Stomach (tissue), 9 donors: ENCODE results near the gene GFI1B. TPM values are rescaled to one million over a fixed set of nuclear protein-coding genes. Genes with fewer than 3 reads are reported as not detected.

ENCODE experiments used
- DNase-seq, 2 donors: peaks; one replicate each; pipeline versions ENCODE4 v3.0.0 to v3.0.0-alpha.2; 2013 to 2019
- H3K27ac ChIP-seq, 5 donors: fragments of 200-600 bp in 4 of 5; sonication (generic) in 4 of 5; one replicate each; pipeline ENCODE4 v1.5.1; 2013 to 2019; ENCODE audit warnings: mild to moderate bottlenecking in 1 of 5, moderate library complexity in 1 of 5
- H3K27me3 ChIP-seq, 3 donors: fragments of 200-600 bp; sonication (generic); one replicate each; pipeline ENCODE4 v1.5.1; 2017 to 2019; ENCODE audit warnings: mixed run types in 1 of 3
- H3K36me3 ChIP-seq, 4 donors: fragments of 200-600 bp; sonication (generic); 1 replicate in 3 of 4; 2 replicates in 1 of 4; pipeline ENCODE4 v1.5.1; 2016 to 2019
- H3K4me1 ChIP-seq, 4 donors: fragments of 200-600 bp; sonication (generic); one replicate each; pipeline ENCODE4 v1.5.1; 2016 to 2019
- H3K4me3 ChIP-seq, 4 donors: fragments of 200-600 bp; sonication (generic) in 3 of 4; one replicate each; pipeline ENCODE4 v1.5.1; 2016 to 2019; ENCODE audit warnings: mild to moderate bottlenecking in 1 of 4
- H3K9me3 ChIP-seq, 4 donors: fragments of 200-600 bp; sonication (generic); one replicate each; pipeline ENCODE4 v1.5.1; 2016 to 2019
- EP300 ChIP-seq: sonication (generic); formaldehyde crosslinking; IDR thresholded peaks from one replicate; pipeline ENCODE4 v1.6.1; 2017; ENCODE audit warnings: antibody characterized with exemption
- POLR2A ChIP-seq, 4 donors: fragments of 450-650 bp; IDR thresholded peaks; one replicate each; pipeline ENCODE4 v1.6.1; 2016; ENCODE audit warnings: antibody characterized with exemption in 4 of 4, control low read depth in 2 of 4, mild to moderate bottlenecking in 1 of 4, moderate library complexity in 1 of 4
- POLR2AphosphoS5 ChIP-seq, 3 donors: sonication (generic); formaldehyde crosslinking; IDR thresholded peaks; one replicate each; pipeline ENCODE4 v1.6.1; 2016; ENCODE audit warnings: antibody characterized with exemption in 3 of 3
- WGBS, 5 donors: extraction: QIAGEN DNeasy Blood & Tissue Kit in 3 of 5; methylation state at CpG; one replicate each; pipeline versions ENCODE4 v1.1.5 to v1.1.7; 2013 to 2018; 5-methylcytosine and 5-hydroxymethylcytosine counted together
- intact Hi-C: fragments of 100-400 bp; cut with DNase I; formaldehyde crosslinking; loops from one replicate; pipeline ENCODE4 v1.15.1; 2023; ENCODE audit warnings: low total_unique reads
- polyA plus RNA-seq, 3 donors: library from polyadenylated mRNA; stranded (reverse); fragments of 200-250 nt; gene quantifications; one replicate each; pipeline ENCODE4 v1.2.3, GENCODE V29; 2013
- total RNA-seq, 5 donors: library from RNA; depleted of rRNA; stranded (reverse); fragments of >200 nt; gene quantifications; one replicate each; pipeline versions ENCODE4 v1.1.0 to v1.2.3, GENCODE V29; 2014 to 2016
- TF ChIP-seq, protein P1 (sequence below), 7 experiments: fragments of 450-650 bp in 4 of 7; fragments of 200-600 bp in 3 of 7; sonication (generic) in 3 of 7; IDR thresholded peaks; one replicate each; pipeline ENCODE4 v1.5.1; 2016 to 2019; ENCODE audit warnings: antibody characterized with exemption in 7 of 7, control low read depth in 2 of 7, mild to moderate bottlenecking in 1 of 7
- donor health status: healthy with polysubstance abuse.
- donor health status: Bipolar disorder and iron deficiency.
- donor health status: healthy.

The GFI1B gene
- total and polyA plus RNA-seq, 8 donors: 1.0 TPM; not detected in 7

DNA sequence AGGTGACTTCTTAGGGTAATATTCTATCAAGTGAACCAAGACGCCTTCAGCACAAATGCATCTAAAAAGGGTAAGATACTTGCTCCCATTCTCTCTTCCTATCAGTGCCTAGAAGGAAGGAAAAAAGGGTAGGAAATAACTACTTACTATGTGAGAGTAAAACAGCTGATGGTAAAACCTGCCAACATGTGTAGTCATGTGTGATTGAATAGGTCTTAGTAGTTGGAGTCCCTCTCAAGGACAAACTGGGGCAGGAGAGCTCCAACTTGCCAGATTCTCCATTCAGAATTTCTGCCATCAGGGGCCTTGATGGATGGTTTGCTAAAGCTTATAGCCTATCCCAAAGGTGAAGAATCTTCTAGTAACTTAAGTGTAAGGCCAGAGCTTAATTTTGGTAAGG, 39.3 kb upstream of the GFI1B start:
- H3K4me1 ChIP-seq: peaks cover 17 to 36% (median 26%) of the 10 kb centered on the region in 4 donors
- no peak overlapping the region for H3K4me3 ChIP-seq
- WGBS, 5 donors: 88 to 92% (median 89%) methylated on average over 1 of the region's 1 CpG
- peaks cover 0 to 9% (median 8%) of the 10 kb centered on the region in 4 donors for H3K36me3 ChIP-seq
- intact Hi-C loops: no loop called here
- H3K27me3 ChIP-seq: no peaks in the 10 kb centered on the region
- no peak overlapping the region for H3K27ac ChIP-seq
- no peak for DNase-seq
- H3K9me3 ChIP-seq: no peaks in the 10 kb centered on the region
- TF ChIP-seq POLR2A (IDR thresholded peaks at IDR 0.05): no peak
- TF ChIP-seq POLR2AphosphoS5 (IDR thresholded peaks at IDR 0.05): no peak
- TF ChIP-seq, protein P1, sequence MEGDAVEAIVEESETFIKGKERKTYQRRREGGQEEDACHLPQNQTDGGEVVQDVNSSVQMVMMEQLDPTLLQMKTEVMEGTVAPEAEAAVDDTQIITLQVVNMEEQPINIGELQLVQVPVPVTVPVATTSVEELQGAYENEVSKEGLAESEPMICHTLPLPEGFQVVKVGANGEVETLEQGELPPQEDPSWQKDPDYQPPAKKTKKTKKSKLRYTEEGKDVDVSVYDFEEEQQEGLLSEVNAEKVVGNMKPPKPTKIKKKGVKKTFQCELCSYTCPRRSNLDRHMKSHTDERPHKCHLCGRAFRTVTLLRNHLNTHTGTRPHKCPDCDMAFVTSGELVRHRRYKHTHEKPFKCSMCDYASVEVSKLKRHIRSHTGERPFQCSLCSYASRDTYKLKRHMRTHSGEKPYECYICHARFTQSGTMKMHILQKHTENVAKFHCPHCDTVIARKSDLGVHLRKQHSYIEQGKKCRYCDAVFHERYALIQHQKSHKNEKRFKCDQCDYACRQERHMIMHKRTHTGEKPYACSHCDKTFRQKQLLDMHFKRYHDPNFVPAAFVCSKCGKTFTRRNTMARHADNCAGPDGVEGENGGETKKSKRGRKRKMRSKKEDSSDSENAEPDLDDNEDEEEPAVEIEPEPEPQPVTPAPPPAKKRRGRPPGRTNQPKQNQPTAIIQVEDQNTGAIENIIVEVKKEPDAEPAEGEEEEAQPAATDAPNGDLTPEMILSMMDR (IDR thresholded peaks at IDR 0.05): no peak
- TF ChIP-seq EP300: no peak

DNA sequence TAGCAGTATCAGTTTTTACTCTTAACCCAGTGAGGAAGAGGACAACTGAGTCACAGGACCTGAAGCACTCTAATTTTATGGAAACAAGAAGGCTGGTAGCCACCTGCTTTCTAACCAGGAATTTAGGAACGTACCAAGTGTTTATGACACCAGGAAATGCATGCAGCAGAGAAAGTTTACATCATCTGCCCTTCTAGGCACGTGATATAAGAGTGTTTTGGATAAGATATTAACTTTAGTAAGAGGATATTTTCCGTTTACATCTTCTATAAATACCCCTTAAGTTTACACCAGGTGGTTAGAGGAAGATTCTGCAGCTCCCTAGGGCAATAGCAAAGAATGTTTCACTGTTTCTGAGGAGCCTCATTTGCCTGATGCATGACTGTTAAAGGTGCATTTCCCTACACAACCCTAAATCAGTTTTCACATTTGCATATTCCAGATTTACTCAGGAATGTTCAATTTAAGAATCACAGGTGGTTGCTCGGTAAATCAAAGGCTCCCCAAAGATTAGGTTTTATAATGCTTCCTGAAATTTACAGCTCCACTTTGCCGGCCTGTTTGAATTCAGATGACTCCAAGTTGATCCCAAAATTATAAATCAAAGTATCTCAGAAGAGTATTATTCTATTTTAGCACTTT, 35.8 kb upstream of the GFI1B start:
- intact Hi-C loops: no loop called here
- H3K9me3 ChIP-seq: no peaks in the 10 kb centered on the region
- no peak overlapping the region for H3K27ac ChIP-seq
- TF ChIP-seq POLR2AphosphoS5 (IDR thresholded peaks at IDR 0.05): no peak
- TF ChIP-seq POLR2A (IDR thresholded peaks at IDR 0.05): no peak
- TF ChIP-seq EP300: no peak
- TF ChIP-seq, protein P1 (IDR thresholded peaks at IDR 0.05): no peak
- no peaks in the 10 kb centered on the region for H3K36me3 ChIP-seq
- 24 to 32% (median 26%) methylated on average over 5 of the region's 5 CpGs for WGBS, 5 donors
- H3K27me3 ChIP-seq: no peaks in the 10 kb centered on the region
- peak overlapping the region in 1 of 4 donors; percentile 99 for H3K4me3 ChIP-seq
- no peak for DNase-seq
- H3K4me1 ChIP-seq: peaks cover 19 to 37% (median 26%) of the 10 kb centered on the region in 4 donors

GRCh38 chr9:132943651-132944293, 34.7 kb upstream of the GFI1B start:
- H3K4me1 ChIP-seq: peaks cover 19 to 35% (median 26%) of the 10 kb centered on the region in 4 donors
- H3K27me3 ChIP-seq: no peaks in the 10 kb centered on the region
- H3K4me3 ChIP-seq: peak overlapping the region; percentile 81 to 100 (median 98)
- TF ChIP-seq POLR2A (IDR thresholded peaks at IDR 0.05): no peak
- H3K9me3 ChIP-seq: no peaks in the 10 kb centered on the region
- no peaks in the 10 kb centered on the region for H3K36me3 ChIP-seq
- 1 to 2% (median 1%) methylated on average over 23 to 25 of the region's 25 CpGs for WGBS, 5 donors
- H3K27ac ChIP-seq: peak overlapping the region; percentile 93 to 97 (median 95)
- peak in 1 of 2 donors; percentile 14 for DNase-seq
- intact Hi-C loops: no loop called here

DNA sequence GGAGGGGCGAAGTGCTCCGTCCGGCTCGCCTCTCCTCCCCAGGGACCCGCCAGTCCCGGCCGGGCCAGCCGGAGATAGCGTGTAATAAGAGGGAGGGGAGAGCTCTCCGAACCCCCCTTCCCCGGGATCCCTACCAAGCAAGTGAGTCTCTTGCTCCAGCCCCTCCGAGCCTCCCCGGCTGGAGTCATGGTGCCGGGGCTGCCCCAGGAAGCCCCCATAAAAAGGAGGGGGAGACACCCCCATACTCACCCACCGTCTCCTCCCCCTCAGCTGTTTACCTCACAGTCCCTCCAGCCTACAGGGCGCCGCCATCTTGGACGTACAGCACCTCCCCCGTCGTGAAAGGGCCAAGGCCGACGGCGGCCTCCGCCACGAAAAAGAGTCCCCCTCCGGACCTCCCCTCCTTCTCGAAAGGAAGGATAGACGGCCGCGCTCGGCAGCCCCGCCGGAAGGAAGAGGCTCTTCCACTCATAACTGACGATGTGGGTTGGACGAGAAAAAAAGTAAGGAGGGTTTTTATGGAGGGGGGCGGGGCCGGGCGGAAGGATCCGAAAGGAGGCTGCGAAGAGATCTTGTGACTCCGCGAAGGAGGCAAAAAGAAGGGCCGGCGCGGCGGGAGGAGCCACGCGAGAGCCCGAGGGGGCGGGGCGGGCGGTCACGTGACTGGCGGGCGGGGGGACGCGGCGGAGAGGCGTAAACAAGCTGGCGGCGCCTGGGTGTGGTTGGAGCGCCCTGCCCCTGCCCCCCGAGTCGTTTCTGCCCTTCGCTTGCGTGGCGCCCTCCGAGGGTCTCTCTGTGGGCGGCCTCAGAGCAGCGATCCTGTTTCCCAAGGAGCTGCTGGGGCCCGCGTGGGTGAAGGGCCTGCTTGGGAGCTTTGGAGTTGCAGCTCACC, 34.0 kb upstream of the GFI1B start, which contains the start of gene TSC1:
TSC1 (minus strand) TSS at position 323 of the 892 bp plus-strand sequence. CDS start 15,744 bp downstream, outside the sequence.
- Histone ChIP-seq H3K4me3 (peak within 1 kb of the TSS; percentile 81 to 100 (median 98)), H3K27ac (peak within 1 kb of the TSS; percentile 93 to 97 (median 95)), H3K27me3 (no peaks in the 10 kb centered on the region), H3K36me3 (no peaks in the 10 kb centered on the region), H3K9me3 (no peaks in the 10 kb centered on the region), H3K4me1 (peaks cover 19 to 35% (median 26%) of the 10 kb centered on the region in 4 donors)
- WGBS, 5 donors: 0 to 1% (median 1%) methylated on average over 63 to 72 of the region's 72 CpGs
- intact Hi-C loops: no loop called here
- TF ChIP-seq POLR2A (IDR thresholded peaks at IDR 0.05) (no peak), POLR2AphosphoS5 (IDR thresholded peaks at IDR 0.05) (peak; percentile 7 to 71 (median 65))
- DNase-seq: peak; percentile 97 to 98
